Measurements from ENCODE around the gene EIF4G1. TPM values are rescaled to one million over a fixed set of nuclear protein-coding genes. Genes with fewer than 3 reads are reported as not detected.

Gene EIF4G1
- total and polyA plus RNA-seq, 9 donors = 72.4 to 295 (median 206) TPM

DNA sequence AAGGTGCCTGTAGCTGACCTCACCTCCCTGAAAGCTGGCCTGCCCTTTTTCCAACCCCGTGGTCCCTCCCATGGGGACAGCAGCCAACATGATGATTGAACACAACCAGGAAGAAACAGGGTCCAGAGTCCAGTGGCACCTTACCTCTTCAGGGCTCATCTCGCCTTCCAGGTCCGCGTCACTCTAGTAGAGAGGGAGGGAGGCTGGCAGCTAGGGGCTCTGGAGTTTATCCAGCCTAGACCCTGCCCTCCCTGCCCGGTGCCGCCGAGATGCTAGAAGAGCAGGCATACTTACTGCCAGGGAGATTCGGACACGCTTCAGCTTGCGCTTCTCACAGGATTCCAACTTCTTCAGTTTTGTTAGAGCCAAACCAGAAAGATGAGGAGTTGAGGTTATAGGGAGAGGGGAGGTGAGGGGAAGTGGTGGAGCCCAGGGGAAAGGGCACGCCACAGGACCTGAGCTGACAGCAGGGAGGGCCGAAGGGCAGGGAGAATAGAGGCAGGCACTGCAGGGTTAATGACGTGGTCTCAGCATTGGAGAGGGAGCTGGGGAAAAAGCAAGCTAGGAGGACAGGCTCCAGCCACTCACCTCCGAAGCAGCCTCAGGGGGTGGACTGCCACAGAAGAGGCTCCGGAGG, 37.9 kb downstream of the EIF4G1 start:
- TF ChIP-seq POLR2A (IDR thresholded peaks at IDR 0.05) (no peak), EP300 (IDR thresholded peaks at IDR 0.05) (no peak)
- TF ChIP-seq, protein P1, sequence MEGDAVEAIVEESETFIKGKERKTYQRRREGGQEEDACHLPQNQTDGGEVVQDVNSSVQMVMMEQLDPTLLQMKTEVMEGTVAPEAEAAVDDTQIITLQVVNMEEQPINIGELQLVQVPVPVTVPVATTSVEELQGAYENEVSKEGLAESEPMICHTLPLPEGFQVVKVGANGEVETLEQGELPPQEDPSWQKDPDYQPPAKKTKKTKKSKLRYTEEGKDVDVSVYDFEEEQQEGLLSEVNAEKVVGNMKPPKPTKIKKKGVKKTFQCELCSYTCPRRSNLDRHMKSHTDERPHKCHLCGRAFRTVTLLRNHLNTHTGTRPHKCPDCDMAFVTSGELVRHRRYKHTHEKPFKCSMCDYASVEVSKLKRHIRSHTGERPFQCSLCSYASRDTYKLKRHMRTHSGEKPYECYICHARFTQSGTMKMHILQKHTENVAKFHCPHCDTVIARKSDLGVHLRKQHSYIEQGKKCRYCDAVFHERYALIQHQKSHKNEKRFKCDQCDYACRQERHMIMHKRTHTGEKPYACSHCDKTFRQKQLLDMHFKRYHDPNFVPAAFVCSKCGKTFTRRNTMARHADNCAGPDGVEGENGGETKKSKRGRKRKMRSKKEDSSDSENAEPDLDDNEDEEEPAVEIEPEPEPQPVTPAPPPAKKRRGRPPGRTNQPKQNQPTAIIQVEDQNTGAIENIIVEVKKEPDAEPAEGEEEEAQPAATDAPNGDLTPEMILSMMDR (IDR thresholded peaks at IDR 0.05) = no peak
- no peaks in the 10 kb centered on the region for H3K9me3 ChIP-seq
- H3K27ac ChIP-seq = peak overlapping the region in 1 of 2 donors; percentile 34
- WGBS, 3 donors = 61 to 70% (median 66%) methylated on average over 15 of the region's 15 CpGs
- peaks cover 12% of the 10 kb centered on the region for H3K4me1 ChIP-seq (ENCODE audit: insufficient read depth)
- H3K27me3 ChIP-seq = no peaks in the 10 kb centered on the region
- intact Hi-C loops (cut with DNase I) = loop anchor here in 1 of 4 donors (10.0 kb wide), 1 partner anchor 47 kb away; no protein-coding TSS in a partner anchor
- no peak for DNase-seq
- H3K4me3 ChIP-seq = no peak overlapping the region
- no peaks in the 10 kb centered on the region for H3K36me3 ChIP-seq

DNA sequence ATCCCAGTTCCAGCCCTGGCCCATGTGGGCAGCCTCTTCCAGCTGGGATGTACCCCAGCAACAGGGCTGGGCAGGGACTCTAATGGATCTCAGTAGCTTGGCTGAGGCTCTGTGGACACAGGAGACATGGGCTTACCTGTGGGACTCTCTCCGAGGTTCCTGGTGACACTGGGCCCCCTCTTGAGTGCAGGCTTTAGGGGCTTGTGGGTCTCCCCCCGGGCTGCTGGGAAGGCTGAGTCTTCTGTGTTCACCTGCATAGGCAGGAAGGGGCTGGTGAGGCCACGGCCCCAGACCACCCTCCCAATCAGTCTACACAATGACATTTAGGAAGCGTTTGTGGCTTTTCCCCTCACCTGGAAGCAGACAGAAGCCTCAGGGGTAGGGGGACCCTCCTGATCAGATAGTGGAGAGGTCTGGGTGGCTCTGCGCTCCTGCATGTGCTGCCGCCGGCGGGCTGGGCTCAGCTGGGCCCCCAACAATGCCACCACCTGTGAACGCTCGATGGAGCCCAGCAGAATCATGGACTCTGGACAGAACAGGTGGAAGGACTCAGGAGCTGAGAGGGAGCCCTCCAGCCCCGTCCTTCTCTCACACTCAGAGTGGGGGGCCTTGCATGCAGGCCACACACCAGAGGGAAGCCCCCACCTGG, 38.6 kb downstream of the EIF4G1 start:
- Histone ChIP-seq H3K27me3 (no peaks in the 10 kb centered on the region), H3K9me3 (no peaks in the 10 kb centered on the region), H3K4me1 (ENCODE audit: insufficient read depth) (peaks cover 9% of the 10 kb centered on the region), H3K36me3 (no peaks in the 10 kb centered on the region), H3K27ac (peak overlapping the region in 1 of 2 donors; percentile 34), H3K4me3 (no peak overlapping the region)
- WGBS, 3 donors = 83 to 88% (median 85%) methylated on average over 8 to 11 of the region's 11 CpGs
- intact Hi-C loops (cut with DNase I) = loop anchor here in 1 of 4 donors (10.0 kb wide), 1 partner anchor 48 kb away; no protein-coding TSS in a partner anchor
- TF ChIP-seq POLR2A (IDR thresholded peaks at IDR 0.05) = no peak
- TF ChIP-seq, protein P1 (IDR thresholded peaks at IDR 0.05) = no peak
- no peak for TF ChIP-seq EP300 (IDR thresholded peaks at IDR 0.05)
- no peak for DNase-seq

DNA sequence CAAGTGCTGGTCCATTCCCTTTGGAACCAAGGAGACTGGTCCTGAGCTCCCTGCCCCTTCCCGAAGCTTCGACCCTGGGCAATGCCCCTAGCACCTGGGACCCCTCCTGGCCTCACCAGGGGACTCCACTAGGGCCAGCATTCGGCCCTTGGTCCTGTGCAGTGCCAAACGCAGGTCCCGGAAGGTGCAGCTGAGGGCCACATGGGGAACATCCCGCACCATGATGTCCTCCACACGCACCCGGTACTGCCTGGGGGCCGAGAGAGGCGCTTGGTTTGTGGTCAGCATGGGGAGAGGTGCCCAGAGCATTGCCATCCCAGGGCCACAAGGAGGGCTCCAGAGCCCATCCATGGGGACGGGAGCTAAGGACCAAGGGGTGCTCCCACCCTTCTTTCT, 39.1 kb downstream of the EIF4G1 start:
- H3K36me3 ChIP-seq = no peaks in the 10 kb centered on the region
- 94 to 95% (median 94%) methylated on average over 11 of the region's 11 CpGs for WGBS, 3 donors
- TF ChIP-seq POLR2A (IDR thresholded peaks at IDR 0.05) (no peak), EP300 (IDR thresholded peaks at IDR 0.05) (no peak)
- TF ChIP-seq, protein P1 (IDR thresholded peaks at IDR 0.05) = no peak
- H3K27ac ChIP-seq = no peak overlapping the region
- H3K4me1 ChIP-seq (ENCODE audit: insufficient read depth) = peaks cover 7% of the 10 kb centered on the region
- no peak for DNase-seq
- intact Hi-C loops (cut with DNase I) = loop anchor here in 1 of 4 donors (10.0 kb wide), 1 partner anchor 49 kb away; no protein-coding TSS in a partner anchor
- no peak overlapping the region for H3K4me3 ChIP-seq
- H3K9me3 ChIP-seq = no peaks in the 10 kb centered on the region
- H3K27me3 ChIP-seq = no peaks in the 10 kb centered on the region

DNA sequence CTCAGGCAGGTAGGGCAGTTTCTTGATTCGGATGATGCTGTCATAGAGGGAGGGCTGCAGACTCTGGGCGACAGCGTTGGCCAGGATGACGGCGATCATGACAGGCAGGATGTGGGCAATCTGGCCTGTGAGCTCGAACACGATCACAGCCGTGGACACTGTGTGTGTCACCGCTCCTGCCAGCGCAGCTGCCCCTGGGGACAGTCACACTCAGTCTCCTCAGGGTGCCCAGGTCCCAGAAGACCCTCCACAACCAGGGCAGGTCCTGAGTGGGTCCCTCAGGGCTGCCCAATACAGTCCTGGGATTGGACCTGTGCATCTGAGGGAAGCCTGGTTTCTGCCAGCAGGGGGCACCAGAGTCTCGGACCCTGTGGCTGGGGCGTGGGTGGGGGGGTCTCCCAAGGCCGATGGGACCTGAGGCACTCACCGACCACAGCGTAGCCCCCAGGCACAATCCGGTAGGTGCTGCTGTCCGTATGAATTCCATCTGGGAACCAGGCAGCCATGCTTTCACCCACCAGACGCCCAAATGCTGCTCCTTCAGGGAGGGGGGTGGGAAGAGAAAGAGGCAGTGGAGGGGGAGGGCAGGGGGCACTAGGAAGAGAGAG, 39.8 kb downstream of the EIF4G1 start:
- no peak for TF ChIP-seq POLR2A (IDR thresholded peaks at IDR 0.05)
- TF ChIP-seq, protein P1 (IDR thresholded peaks at IDR 0.05) = peak; percentile 23 to 44 (median 42)
- peaks cover 13% of the 10 kb centered on the region for H3K4me1 ChIP-seq (ENCODE audit: insufficient read depth)
- peak in 3 of 5 donors; percentile 56 to 72 (median 64) for DNase-seq
- H3K9me3 ChIP-seq = no peaks in the 10 kb centered on the region
- WGBS, 3 donors = 58 to 61% (median 60%) methylated on average over 18 of the region's 18 CpGs
- no peak overlapping the region for H3K4me3 ChIP-seq
- no peaks in the 10 kb centered on the region for H3K27me3 ChIP-seq
- H3K36me3 ChIP-seq = no peaks in the 10 kb centered on the region
- intact Hi-C loops (cut with DNase I) = loop anchor here in 1 of 4 donors (10.0 kb wide), 1 partner anchor 49 kb away; no protein-coding TSS in a partner anchor
- no peak overlapping the region for H3K27ac ChIP-seq
